H1 (cell line): ENCODE data around the gene KLHL7.

ENCODE experiments used
- CHD2 ChIP-seq: IDR thresholded peaks from 2 replicates; pipeline ENCODE4 v1.6.1; 2012; ENCODE audit warnings: low read length, improper control_type of control experiment
- CREB1 ChIP-seq: IDR thresholded peaks from 2 replicates; pipeline ENCODE4 v1.6.1; 2012; ENCODE audit warnings: inconsistent platforms
- RFX5 ChIP-seq: IDR thresholded peaks from 2 replicates; pipeline ENCODE4 v1.6.1; 2011; ENCODE audit warnings: low read depth, low read length, improper control_type of control experiment, borderline replicate concordance
- TF ChIP-seq, protein P1 (sequence below), 3 experiments: IDR thresholded peaks; 1 replicate in 2 of 3; 2 replicates in 1 of 3; pipeline versions ENCODE4 v1.5.1 to v1.6.1; 2011; ENCODE audit warnings: low read length in 3 of 3, mild to moderate bottlenecking in 3 of 3, inconsistent platforms in 2 of 3, low read depth in 1 of 3, moderate library complexity in 1 of 3; ENCODE audit not compliant: insufficient read depth in 1 of 3; ENCODE audit errors: control extremely low read depth in 1 of 3

GRCh38 chr7:23211589-23211988, 106.0 kb downstream of the KLHL7 start:
- TF ChIP-seq, protein P1, sequence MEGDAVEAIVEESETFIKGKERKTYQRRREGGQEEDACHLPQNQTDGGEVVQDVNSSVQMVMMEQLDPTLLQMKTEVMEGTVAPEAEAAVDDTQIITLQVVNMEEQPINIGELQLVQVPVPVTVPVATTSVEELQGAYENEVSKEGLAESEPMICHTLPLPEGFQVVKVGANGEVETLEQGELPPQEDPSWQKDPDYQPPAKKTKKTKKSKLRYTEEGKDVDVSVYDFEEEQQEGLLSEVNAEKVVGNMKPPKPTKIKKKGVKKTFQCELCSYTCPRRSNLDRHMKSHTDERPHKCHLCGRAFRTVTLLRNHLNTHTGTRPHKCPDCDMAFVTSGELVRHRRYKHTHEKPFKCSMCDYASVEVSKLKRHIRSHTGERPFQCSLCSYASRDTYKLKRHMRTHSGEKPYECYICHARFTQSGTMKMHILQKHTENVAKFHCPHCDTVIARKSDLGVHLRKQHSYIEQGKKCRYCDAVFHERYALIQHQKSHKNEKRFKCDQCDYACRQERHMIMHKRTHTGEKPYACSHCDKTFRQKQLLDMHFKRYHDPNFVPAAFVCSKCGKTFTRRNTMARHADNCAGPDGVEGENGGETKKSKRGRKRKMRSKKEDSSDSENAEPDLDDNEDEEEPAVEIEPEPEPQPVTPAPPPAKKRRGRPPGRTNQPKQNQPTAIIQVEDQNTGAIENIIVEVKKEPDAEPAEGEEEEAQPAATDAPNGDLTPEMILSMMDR (IDR thresholded peaks at IDR 0.05; ENCODE audit: control extremely low read depth in 1 of 3, insufficient read depth in 1 of 3, low read depth in 1 of 3, low read length in 3 of 3), result no peak
- TF ChIP-seq CREB1, result no peak
- no peak for TF ChIP-seq CHD2
- no peak for TF ChIP-seq RFX5
